WTC11 (cell line): Measurements from ENCODE around the gene NDUFAF8. TPM values are rescaled to one million over a fixed set of nuclear protein-coding genes. Genes with fewer than 3 reads are reported as not detected.

Experiments
- ATAC-seq: fragments of 200-7000 bp; cut with Tn5 transposase; 2 replicates; pipeline ENCODE4 v1.10.0; 2021; ENCODE audit warnings: mild to moderate bottlenecking, moderate library complexity
- CTCF ChIA-PET: fragments of 300-600 bp; sonication (Branson Sonifier 250); formaldehyde crosslinking; loops from one replicate; lab custom pipeline; 2021; ENCODE audit warnings: antibody characterized with exemption; lab: Charles Lee
- POLR2A ChIA-PET: fragments of 350-600 bp; sonication (Branson Sonifier 250); formaldehyde crosslinking; loops from one replicate; lab custom pipeline; 2021; ENCODE audit warnings: antibody characterized with exemption; lab: Charles Lee
- DNase-seq: peaks from one replicate; pipeline ENCODE4 v3.0.0; 2021; ENCODE audit warnings: low spot score
- H3K27ac Mint-ChIP-seq: 2 replicates; pipeline ENCODE4 v1.8.0; 2021; ENCODE audit warnings: mixed read lengths
- H3K27me3 Mint-ChIP-seq: 2 replicates; pipeline ENCODE4 v1.8.0; 2021; ENCODE audit warnings: low read depth, mild to moderate bottlenecking, moderate library complexity, mixed read lengths
- H3K36me3 Mint-ChIP-seq: 2 replicates; pipeline ENCODE4 v1.8.0; 2021; ENCODE audit warnings: mixed read lengths
- H3K4me1 Mint-ChIP-seq: 2 replicates; pipeline ENCODE4 v1.8.0; 2022; ENCODE audit warnings: mixed read lengths
- H3K4me3 Mint-ChIP-seq: 2 replicates; pipeline ENCODE4 v1.8.0; 2021; ENCODE audit warnings: mild to moderate bottlenecking, moderate library complexity, mixed read lengths
- H3K9me3 Mint-ChIP-seq: 2 replicates; pipeline ENCODE4 v1.8.0; 2021; ENCODE audit warnings: mixed read lengths
- ATF1 ChIP-seq: sonication (generic); formaldehyde crosslinking; IDR thresholded peaks from 2 replicates; pipeline ENCODE4 v1.8.1; 2023; ENCODE audit warnings: mild to moderate bottlenecking, moderate library complexity, missing genetic modification reagents
- CREB1 ChIP-seq: sonication (generic); formaldehyde crosslinking; IDR thresholded peaks from 2 replicates; pipeline ENCODE4 v1.8.0; 2023; ENCODE audit warnings: mild to moderate bottlenecking, missing genetic modification reagents
- CREM ChIP-seq: sonication (generic); formaldehyde crosslinking; IDR thresholded peaks from 2 replicates; pipeline ENCODE4 v1.8.1; 2022; ENCODE audit warnings: mild to moderate bottlenecking, missing genetic modification reagents, moderate library complexity
- ERG ChIP-seq: fragments of 250-450 bp; sonication (Bioruptor Pico); IDR thresholded peaks from 2 replicates; pipeline ENCODE4 v1.8.0; 2021; ENCODE audit warnings: mild to moderate bottlenecking
- ETV6 ChIP-seq: sonication (generic); formaldehyde crosslinking; IDR thresholded peaks from 2 replicates; pipeline ENCODE4 v1.8.1; 2022; ENCODE audit warnings: mild to moderate bottlenecking, missing genetic modification reagents
- FOXJ3 ChIP-seq: sonication (generic); formaldehyde crosslinking; IDR thresholded peaks from 2 replicates; pipeline ENCODE4 v1.9.0; 2021; ENCODE audit warnings: missing genetic modification reagents, mild to moderate bottlenecking, borderline replicate concordance
- FOXP1 ChIP-seq: sonication (generic); formaldehyde crosslinking; IDR thresholded peaks from 2 replicates; pipeline ENCODE4 v1.8.0; 2022; ENCODE audit warnings: missing genetic modification reagents, mild to moderate bottlenecking, moderate library complexity, borderline replicate concordance
- GABPB1 ChIP-seq: sonication (generic); formaldehyde crosslinking; IDR thresholded peaks from 2 replicates; pipeline ENCODE4 v1.8.1; 2023; ENCODE audit warnings: mild to moderate bottlenecking, missing genetic modification reagents
- MXD4 ChIP-seq: fragments of 250-450 bp; sonication (Bioruptor Pico); IDR thresholded peaks from 2 replicates; pipeline ENCODE4 v1.8.0; 2021; ENCODE audit warnings: mild to moderate bottlenecking, moderate library complexity, borderline replicate concordance
- MYBL2 ChIP-seq: sonication (generic); formaldehyde crosslinking; IDR thresholded peaks from 2 replicates; pipeline ENCODE4 v1.8.1; 2023; ENCODE audit warnings: mild to moderate bottlenecking, moderate library complexity, missing genetic modification reagents
- NFE2L1 ChIP-seq: sonication (generic); formaldehyde crosslinking; IDR thresholded peaks from 2 replicates; pipeline ENCODE4 v1.8.1; 2023; ENCODE audit warnings: missing genetic modification reagents
- NFYB ChIP-seq: sonication (generic); formaldehyde crosslinking; conservative IDR thresholded peaks from 2 replicates; pipeline ENCODE4 v1.8.0; 2022; ENCODE audit warnings: low read depth, missing genetic modification reagents
- PRRX2 ChIP-seq: fragments of 250-450 bp; sonication (Bioruptor Pico); IDR thresholded peaks from 2 replicates; pipeline ENCODE4 v1.8.0; 2021; ENCODE audit warnings: mild to moderate bottlenecking
- RELA ChIP-seq: sonication (generic); formaldehyde crosslinking; IDR thresholded peaks from 2 replicates; pipeline ENCODE4 v1.8.1; 2022; ENCODE audit warnings: missing genetic modification reagents, mild to moderate bottlenecking, borderline replicate concordance
- SMAD4 ChIP-seq: sonication (generic); formaldehyde crosslinking; IDR thresholded peaks from 2 replicates; pipeline ENCODE4 v1.8.0; 2022; ENCODE audit warnings: mild to moderate bottlenecking, missing genetic modification reagents
- SOX15 ChIP-seq: fragments of 250-450 bp; sonication (Bioruptor Pico); IDR thresholded peaks from 2 replicates; pipeline ENCODE4 v1.9.0; 2021; ENCODE audit warnings: mild to moderate bottlenecking
- STAT6 ChIP-seq: sonication (generic); formaldehyde crosslinking; conservative IDR thresholded peaks from 2 replicates; pipeline ENCODE4 v1.8.1; 2023; ENCODE audit warnings: mild to moderate bottlenecking, low read depth, missing genetic modification reagents, moderate library complexity
- TEAD4 ChIP-seq: sonication (generic); formaldehyde crosslinking; IDR thresholded peaks from 2 replicates; pipeline ENCODE4 v1.8.0; 2022; ENCODE audit warnings: mild to moderate bottlenecking, missing genetic modification reagents
- USF1 ChIP-seq: sonication (generic); formaldehyde crosslinking; IDR thresholded peaks from 2 replicates; pipeline ENCODE4 v1.8.0; 2022; ENCODE audit warnings: mild to moderate bottlenecking, missing genetic modification reagents
- ZBTB21 ChIP-seq: sonication (generic); formaldehyde crosslinking; IDR thresholded peaks from 2 replicates; pipeline ENCODE4 v1.8.1; 2023; ENCODE audit warnings: mild to moderate bottlenecking, missing genetic modification reagents, borderline replicate concordance
- ZNF121 ChIP-seq: sonication (generic); formaldehyde crosslinking; IDR thresholded peaks from 2 replicates; pipeline ENCODE4 v1.8.0; 2023; ENCODE audit warnings: missing genetic modification reagents
- ZNF263 ChIP-seq: sonication (generic); formaldehyde crosslinking; IDR thresholded peaks from 2 replicates; pipeline ENCODE4 v1.8.1; 2022; ENCODE audit warnings: low read depth, mild to moderate bottlenecking, moderate library complexity, missing genetic modification reagents
- ZSCAN18 ChIP-seq: fragments of 250-450 bp; sonication (Bioruptor Pico); IDR thresholded peaks from 2 replicates; pipeline ENCODE4 v2.1.2; 2022; ENCODE audit warnings: mild to moderate bottlenecking, moderate library complexity
- total RNA-seq: library from RNA; stranded (reverse); gene quantifications from 3 replicates; pipeline ENCODE4 v1.2.3, GENCODE V29; 2021

The NDUFAF8 gene
- total RNA-seq, 1 experiment from 2014 or later: 73.0 TPM

GRCh38 chr17:81247339-81247990, 8.3 kb downstream of the NDUFAF8 start:
- DNase-seq (no peak), ATAC-seq (no peak)
- Mint-ChIP-seq H3K36me3 (0 out of 2 replicates have a peak, but pooled peaks cover 1% of the 10 kb centered on the region), H3K27me3 (no peaks in the 10 kb centered on the region), H3K9me3 (no peaks in the 10 kb centered on the region)
- no peak for TF ChIP-seq FOXP1 (CRISPR knock-in tag)
- TF ChIP-seq ZSCAN18: no peak
- no peak for TF ChIP-seq ZNF121 (CRISPR knock-in tag)
- no peak for TF ChIP-seq ATF1
- TF ChIP-seq ETV6: no peak
- TF ChIP-seq GABPB1: no peak
- TF ChIP-seq USF1: no peak
- no peak for TF ChIP-seq MYBL2 (CRISPR knock-in tag)
- TF ChIP-seq FOXJ3 (CRISPR knock-in tag): no peak
- TF ChIP-seq CREB1 (CRISPR knock-in tag): no peak
- no peak for TF ChIP-seq NFYB (CRISPR knock-in tag)
- TF ChIP-seq RELA (CRISPR knock-in tag): no peak
- no peak for TF ChIP-seq SMAD4 (CRISPR knock-in tag)
- no peak for TF ChIP-seq CREM (CRISPR knock-in tag)
- TF ChIP-seq TEAD4 (CRISPR knock-in tag): no peak
- TF ChIP-seq MXD4 (CRISPR knock-in tag): no peak
- TF ChIP-seq ERG (CRISPR knock-in tag): no peak
- no peak for TF ChIP-seq PRRX2 (CRISPR knock-in tag)
- TF ChIP-seq, all 79 proteins: peak for 0
- Mint-ChIP-seq H3K4me3 (no peak overlapping the region), H3K27ac (no peak overlapping the region), H3K4me1 (peaks cover 7% of the 10 kb centered on the region)
- CTCF ChIA-PET: interaction anchor here (0.6 to 1.3 kb wide), 3 partner anchors 63 to 738 kb away, joined by 3 to 5 read pairs (median 4); no protein-coding TSS in a partner anchor
- POLR2A ChIA-PET: no interaction called here

GRCh38 chr17:81248649-81249048, 9.5 kb downstream of the NDUFAF8 start:
- no peaks in the 10 kb centered on the region for H3K27me3 Mint-ChIP-seq
- H3K4me3 Mint-ChIP-seq: no peak overlapping the region
- no peak overlapping the region for H3K27ac Mint-ChIP-seq
- TF ChIP-seq TEAD4 (CRISPR knock-in tag): no peak
- TF ChIP-seq FOXP1 (CRISPR knock-in tag): no peak
- TF ChIP-seq NFE2L1: no peak
- no peak for TF ChIP-seq MYBL2 (CRISPR knock-in tag)
- 0 out of 2 replicates have a peak, but pooled peaks have one; percentile 41 for TF ChIP-seq ZNF263 (CRISPR knock-in tag)
- no peak for TF ChIP-seq STAT6 (CRISPR knock-in tag)
- TF ChIP-seq ZBTB21: no peak
- no peak for TF ChIP-seq SOX15
- no peak for TF ChIP-seq FOXJ3 (CRISPR knock-in tag)
- peaks cover 14% of the 10 kb centered on the region for H3K4me1 Mint-ChIP-seq
- POLR2A ChIA-PET: no interaction called here
- 0 out of 2 replicates have a peak, but pooled peaks cover 6% of the 10 kb centered on the region for H3K36me3 Mint-ChIP-seq
- CTCF ChIA-PET: interaction anchor here (1.3 kb wide), 1 partner anchor 106 kb away, joined by 4 read pairs; no protein-coding TSS in a partner anchor
- no peaks in the 10 kb centered on the region; the same call in 1 of the 2 replicates for H3K9me3 Mint-ChIP-seq
- ATAC-seq (no peak), DNase-seq (no peak)
